Measurements from ENCODE around the gene CARD9.
"Not testable (repeated sequence)": the region's sequence is repeated elsewhere in the genome, so short reads cannot be mapped to it uniquely, and the experiment has no call there.

CARD9 gene

GRCh38 chr9:136373300-136374182 lies at the start of gene CARD9:
Gene CARD9 (minus strand): TSS chr9:136373669. CDS start chr9:136372078, 1,591 bp downstream.
- peak; percentile 60 for DNase-seq (ENCODE audit: low read depth)

GRCh38 chr9:136422876-136423275 lies 49.4 kb upstream of the CARD9 start:
- no peak for DNase-seq (ENCODE audit: low read depth)

GRCh38 chr9:136421791-136422190 lies 48.3 kb upstream of the CARD9 start:
- no peak for DNase-seq (ENCODE audit: low read depth)

GRCh38 chr9:136419092-136419420 lies 45.6 kb upstream of the CARD9 start:
- DNase-seq (ENCODE audit: low read depth): no peak

GRCh38 chr9:136418182-136419091 lies 45.0 kb upstream of the CARD9 start:
- no peak for DNase-seq (ENCODE audit: low read depth)

GRCh38 chr9:136416914-136417313 lies 43.4 kb upstream of the CARD9 start:
- DNase-seq (ENCODE audit: low read depth): no peak

GRCh38 chr9:136416427-136416826 lies 43.0 kb upstream of the CARD9 start:
- DNase-seq (ENCODE audit: low read depth): no peak

GRCh38 chr9:136412962-136413361 lies 39.5 kb upstream of the CARD9 start:
- no peak for DNase-seq (ENCODE audit: low read depth)

GRCh38 chr9:136411378-136411777 lies 37.9 kb upstream of the CARD9 start:
- DNase-seq (ENCODE audit: low read depth): no peak

GRCh38 chr9:136410500-136411287 lies 37.2 kb upstream of the CARD9 start, which contains the start of the genes ENTR1 and PMPCA:
Gene ENTR1 (minus strand): TSS chr9:136410614. CDS start chr9:136410397, 217 bp downstream.
Gene PMPCA (plus strand): TSS chr9:136410658. CDS start chr9:136410669, 11 bp downstream.
- DNase-seq (ENCODE audit: low read depth): peak; percentile 88

- peak; percentile 58 for DNase-seq (ENCODE audit: low read depth)
Measured at GRCh38 chr9:136409557-136410455, 36.3 kb upstream of the CARD9 start.

- no peak for DNase-seq (ENCODE audit: low read depth)
Measured at GRCh38 chr9:136407911-136408310, 34.4 kb upstream of the CARD9 start.

GRCh38 chr9:136407061-136407460 lies 33.6 kb upstream of the CARD9 start:
- not testable (repeated sequence) for DNase-seq (ENCODE audit: low read depth)

- DNase-seq (ENCODE audit: low read depth): not testable (repeated sequence)
Measured at GRCh38 chr9:136405904-136406303, 32.4 kb upstream of the CARD9 start.

- no peak for DNase-seq (ENCODE audit: low read depth)
Measured at GRCh38 chr9:136405481-136405880, 32.0 kb upstream of the CARD9 start.

GRCh38 chr9:136404801-136405136 lies 31.3 kb upstream of the CARD9 start:
- no peak for DNase-seq (ENCODE audit: low read depth)

- DNase-seq (ENCODE audit: low read depth): no peak
Measured at GRCh38 chr9:136403915-136404800, 30.7 kb upstream of the CARD9 start.

GRCh38 chr9:136403538-136403914 lies 30.1 kb upstream of the CARD9 start:
- no peak for DNase-seq (ENCODE audit: low read depth)

- DNase-seq (ENCODE audit: low read depth): no peak
Measured at GRCh38 chr9:136402067-136402466, 28.6 kb upstream of the CARD9 start.
